CD4-positive, alpha-beta T cell treated with Interleukin-12 subunit alpha and Interleukin-12 subunit beta, for 1 hour (primary cell): ENCODE results near the gene ANO1.

Experiments
- DNase-seq: peaks from one replicate; pipeline ENCODE4 v3.0.0-alpha.2; 2020

Gene ANO1

DNA sequence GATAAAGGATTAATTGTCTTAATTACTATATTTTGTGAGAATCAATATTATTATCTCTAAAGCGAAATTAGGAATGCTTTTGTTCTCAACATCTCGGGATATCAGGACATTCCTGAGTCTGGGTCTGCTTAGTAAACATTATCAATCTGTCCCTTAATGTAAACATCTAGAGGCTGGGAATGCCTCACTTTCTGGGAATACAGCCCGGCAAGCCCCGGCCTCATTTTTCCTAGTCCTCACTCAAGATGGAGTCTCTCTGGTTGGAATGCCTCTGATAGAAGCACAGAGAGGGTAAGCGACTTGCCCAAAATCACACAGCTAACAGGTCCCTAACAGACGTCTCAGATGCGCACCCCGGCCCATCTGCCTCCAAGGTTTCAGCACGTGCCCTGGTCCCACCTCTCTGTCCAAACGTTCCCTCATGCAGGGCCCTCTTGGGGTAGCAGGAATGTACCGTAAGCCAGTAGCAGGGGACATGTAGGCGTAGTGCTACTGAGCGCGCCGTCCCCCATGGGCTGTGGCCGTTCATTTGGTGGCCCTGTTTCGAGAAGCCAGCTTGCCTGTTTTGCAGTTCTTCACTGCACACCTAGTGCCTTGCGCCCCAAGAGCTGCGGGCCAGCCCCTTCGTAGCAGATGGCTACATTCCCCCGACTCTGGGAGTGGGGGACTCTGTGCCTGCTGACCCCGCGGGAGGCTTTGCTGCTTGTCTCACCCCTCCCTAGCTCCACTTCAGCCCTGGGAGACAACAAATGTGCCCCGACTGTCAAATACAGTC, 62.8 kb downstream of the ANO1 start:
- no peak for DNase-seq

DNA sequence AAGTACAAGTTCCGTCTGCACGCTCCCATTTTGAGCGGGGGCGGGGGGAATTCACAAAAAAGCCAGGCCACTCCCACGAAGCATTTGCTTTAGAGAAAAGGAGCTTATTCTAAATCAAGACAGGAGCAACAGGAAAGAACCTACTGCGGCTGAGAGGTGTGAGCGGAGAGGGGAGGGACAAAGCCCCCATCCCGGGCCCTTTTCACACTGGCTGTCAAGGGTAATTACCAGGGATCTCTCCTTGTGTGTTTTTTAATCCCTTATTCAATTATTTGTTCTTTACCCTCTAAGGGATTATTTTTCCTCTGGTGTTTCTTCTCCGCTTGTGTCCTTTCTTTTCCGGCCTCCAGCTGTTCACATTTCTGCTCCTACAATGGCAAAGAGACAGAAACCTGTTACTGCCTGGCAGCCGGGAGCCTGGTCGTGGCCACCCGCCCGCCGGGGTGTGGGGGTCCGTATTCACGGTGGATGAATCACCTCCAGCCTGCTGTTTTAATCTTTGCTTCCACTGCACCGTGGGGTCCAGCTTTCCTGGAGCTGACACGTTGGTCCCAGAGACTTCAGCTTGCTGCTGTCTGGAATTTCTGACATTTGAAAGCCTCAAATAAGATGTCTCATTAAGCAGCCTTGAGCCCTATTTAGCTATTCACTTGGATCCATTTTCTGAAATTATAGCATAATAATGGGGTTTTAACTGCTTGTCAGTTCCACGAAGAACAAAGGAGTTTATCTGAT, 63.5 kb downstream of the ANO1 start:
- no peak for DNase-seq

DNA sequence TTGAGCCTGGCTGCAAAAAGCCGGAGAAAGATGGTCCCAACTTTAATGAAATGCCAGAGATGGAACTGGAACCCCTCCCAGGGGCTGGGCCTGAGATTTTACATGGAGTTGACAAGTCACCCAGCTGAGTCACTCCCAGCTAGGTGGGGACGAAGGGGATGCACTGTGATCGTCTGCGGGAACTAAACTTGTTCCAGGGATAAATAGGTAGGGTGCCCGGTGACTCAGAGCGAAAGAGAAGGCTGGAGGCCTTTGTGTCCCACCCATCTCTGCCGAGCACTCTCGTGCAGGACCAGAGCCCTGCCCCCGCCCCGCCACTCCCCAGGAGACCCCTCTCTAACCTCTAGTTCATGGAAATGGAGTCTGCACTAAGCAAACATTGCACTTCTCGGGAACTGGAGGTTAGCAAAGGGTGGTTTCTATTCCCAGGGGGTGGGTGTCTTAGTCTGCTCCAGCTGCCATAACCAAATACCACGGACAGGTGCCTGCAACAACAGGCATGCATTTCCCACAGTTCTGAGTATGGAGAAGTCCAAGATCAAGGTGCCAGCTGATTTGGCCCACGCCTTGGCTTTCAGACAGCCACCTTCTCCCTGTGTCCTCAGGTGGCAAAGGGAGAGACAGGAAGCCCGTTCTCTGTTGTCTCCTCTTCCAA, 64.2 kb downstream of the ANO1 start:
- no peak for DNase-seq

DNA sequence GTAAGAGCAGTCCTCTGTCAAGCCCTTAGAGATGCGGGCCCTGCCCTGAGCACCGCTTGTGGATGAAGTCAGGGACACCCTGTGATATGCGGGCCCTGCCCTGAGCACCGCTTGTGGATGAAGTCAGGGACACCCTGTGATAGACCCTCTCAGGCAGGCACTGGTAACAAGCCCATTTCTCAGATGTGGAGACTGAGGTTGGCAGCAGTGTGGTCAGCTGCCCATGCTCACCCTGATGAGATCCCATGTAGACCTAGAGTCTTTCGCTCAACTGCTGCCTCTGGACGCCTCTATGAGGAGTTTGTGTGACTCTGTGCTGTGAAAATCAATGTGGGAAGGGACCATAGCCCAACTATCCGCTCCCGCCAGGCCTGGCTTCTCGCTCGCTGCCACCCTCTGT, 66.1 kb downstream of the ANO1 start:
- no peak for DNase-seq

DNA sequence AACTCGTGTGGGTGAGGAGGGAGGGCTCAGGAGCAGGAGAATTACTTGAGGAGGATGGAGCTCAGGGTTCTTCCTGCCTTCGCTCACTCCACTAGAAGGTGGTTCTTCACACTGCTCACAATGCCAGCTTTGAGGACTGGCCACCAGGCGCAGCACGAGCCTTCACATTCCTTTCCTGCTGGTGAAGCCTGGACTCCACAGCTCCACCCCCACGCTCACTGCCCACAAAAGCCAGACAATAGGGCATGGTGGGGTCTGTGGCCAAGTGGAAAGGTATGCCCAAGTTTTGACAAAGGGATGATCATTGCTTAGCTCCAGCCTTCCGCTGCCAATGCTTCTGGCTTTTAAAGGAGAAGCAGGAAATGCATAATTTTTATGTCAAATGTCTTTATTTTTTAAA, 67.0 kb downstream of the ANO1 start:
- DNase-seq = no peak

DNA sequence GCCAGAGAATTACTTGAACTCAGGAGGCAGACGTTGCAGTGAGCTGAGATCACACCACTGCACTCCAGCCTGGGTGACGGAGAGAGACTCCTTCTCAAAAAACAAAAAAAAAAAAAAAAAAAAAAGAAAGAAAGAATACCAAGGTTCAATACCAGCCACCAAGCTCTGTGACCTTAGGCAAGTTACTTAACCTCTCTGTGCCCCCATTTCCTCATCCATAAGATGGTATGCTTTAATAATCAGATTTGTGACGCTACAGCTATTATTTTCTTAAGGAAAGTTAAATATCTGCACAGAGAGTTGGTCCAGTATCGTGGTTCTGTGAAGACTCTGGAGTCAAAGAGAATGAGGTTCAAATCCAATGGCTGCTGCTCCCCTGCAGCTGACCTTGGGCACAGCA, 67.7 kb downstream of the ANO1 start:
- DNase-seq = no peak

DNA sequence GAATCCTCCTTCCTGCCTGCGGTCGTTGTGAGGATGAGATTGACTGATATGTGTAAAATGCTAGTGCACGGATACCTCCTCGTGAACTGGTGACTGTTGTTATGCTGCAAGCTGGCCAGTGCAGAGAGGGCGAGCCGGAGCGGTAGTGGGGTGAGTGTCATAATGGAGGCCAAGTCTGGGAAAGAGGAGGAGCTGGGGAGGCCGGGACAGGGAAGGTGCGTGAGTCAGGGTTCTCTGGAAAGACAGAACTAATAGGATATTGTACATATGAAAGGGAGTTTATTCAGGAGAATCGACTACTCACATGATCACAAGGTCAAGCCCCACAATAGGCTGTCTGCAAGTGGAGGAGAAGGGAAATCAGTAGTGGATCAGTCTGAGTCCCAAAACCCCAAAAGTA, 68.2 kb downstream of the ANO1 start:
- DNase-seq = no peak

DNA sequence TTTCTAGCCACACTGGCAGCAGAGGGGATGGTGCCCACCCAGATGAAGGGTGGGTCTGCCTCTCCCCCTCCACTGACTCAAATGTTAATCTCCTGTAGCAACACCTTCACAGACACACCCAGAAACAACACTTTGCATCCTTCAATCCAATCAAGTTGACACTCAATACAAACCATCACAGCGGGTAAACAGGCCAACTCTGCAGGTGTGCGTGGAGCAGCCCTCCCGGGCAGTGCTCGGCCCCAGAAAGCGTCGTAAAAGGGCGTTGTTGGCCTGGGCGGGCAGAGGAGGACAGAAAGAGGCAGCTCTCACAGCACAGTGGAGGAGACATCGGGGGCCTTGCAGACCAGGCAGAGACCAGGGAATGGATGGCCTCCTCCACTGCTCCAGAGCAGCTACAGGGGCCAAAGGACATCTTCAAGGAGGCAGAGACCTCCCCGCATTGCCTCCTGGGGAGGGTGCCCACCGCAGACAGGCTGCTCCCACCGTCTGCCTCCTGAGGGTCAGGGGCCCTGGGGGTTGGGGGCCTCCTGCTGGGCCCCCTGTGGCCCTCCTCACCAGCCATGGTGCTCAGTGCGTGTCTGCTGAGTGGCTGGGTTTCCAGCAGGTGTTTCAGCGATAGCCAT, 68.9 kb downstream of the ANO1 start:
- no peak for DNase-seq

DNA sequence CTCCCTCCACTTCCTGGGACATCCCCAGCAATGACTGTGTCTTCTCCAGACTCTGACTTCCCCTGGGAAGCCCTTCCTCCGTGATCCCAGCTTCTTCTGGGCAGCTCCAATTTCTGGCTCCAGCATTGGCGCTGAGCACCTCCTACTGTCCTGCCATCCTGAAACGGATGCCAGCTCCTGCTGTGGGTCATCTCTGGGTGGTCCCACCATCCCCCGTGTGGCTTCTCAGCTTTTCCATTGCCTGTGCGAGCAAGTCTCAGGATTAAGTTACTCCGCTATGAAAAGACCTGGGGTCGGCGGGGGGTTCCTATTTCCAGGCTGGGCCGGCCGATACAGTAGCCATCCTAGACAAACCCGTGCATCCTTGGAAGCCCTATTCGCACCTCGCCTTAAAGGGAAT, 69.6 kb downstream of the ANO1 start:
- no peak for DNase-seq

DNA sequence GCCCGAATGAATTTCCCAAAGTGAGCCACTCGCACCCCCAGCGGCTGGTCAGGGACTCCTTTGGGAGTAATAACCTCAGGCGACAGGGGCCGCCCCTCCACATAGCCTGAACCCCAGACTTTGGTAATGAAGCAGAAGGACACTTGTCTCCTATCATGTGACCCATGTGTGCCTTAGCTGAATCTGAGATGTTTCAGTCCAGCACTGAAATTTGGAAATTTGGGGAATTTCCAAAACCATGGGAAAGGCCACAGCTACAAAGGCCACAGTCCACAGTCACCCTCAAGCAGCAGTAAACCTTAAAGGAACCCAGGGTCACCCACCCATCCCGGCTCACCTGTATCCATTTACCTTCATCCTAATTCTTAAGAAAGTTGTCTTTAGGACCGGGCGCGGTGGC, 73.6 kb downstream of the ANO1 start:
- no peak for DNase-seq

DNA sequence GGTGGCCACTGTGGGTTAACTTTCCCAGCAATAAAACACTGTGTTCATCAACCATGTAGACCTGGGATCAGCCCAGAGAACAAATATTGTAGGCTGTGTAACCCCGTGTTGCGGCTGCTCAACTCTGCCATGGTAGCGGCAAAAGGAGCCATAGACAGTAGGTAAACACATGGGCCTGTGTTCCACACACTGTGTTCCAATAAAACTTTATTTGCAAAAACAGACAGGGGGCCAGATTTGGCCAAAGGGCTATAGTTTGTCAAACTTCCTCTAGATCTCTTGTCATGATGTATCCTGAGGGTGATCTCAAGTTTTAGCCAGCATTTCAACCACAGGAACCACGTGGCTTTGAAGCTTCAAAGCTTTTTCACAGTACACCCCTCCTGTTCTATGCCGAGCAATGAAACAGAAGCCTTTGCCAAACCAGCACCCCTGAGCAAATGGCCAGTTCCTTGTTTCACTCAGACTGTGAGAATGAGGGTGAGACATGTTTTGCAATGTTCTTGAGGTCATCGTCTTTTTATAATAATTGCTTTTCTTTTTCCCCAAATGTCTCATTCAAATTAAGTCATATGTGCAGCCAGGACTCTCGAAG, 75.1 kb downstream of the ANO1 start:
- no peak for DNase-seq

DNA sequence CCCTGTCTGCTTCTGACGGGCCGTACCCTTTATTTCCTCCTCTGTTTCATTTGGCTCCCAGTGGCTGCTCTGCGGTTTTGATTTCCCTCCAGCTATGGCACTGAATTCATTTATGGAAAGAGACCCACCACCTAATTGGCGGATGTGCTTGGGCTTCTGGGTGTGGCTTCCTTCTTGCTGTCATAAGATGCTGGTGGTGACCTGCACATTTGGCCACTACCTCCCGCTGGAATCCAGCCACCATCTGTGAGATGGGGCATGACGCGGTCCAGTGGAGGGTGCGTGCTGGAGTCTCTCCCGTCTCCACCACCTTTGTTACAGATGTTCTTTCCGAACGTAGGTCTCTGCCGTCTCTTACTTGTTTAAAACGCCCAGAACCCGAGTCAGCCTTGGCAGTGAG, 77.3 kb downstream of the ANO1 start:
- no peak for DNase-seq

DNA sequence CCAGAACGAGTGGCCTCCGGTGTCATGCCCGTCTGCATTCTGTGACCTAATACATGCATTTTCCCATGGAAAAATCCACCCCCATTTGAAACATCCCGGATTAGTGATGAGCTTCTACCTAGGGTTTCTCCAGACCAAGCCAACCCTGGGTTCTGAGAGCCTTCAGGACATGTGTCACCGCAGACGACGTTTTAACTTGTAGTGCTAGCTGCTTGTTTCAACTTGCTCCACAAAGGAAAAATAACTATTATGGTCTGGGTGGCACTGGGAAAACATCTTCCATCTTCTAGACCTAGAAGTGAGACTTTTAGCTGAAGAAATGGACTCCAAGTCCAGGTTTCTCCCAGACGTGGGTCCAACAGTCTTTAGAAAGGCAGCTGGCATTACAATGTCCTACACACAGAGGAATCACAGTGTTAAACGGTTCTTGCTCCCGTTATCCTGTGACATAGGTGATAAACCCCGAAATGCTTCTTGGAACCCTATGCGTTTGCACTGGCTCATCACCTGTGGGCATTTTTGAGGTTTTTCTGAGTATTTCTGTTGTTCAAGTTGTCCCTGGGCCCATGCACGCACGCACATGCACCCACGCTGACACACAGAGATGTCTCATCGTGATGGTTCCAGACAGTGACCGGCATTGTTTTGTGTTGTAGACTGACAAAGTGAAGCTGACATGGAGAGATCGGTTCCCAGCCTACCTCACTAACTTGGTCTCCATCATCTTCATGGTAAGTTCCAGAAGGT, 78.3 kb downstream of the ANO1 start:
- DNase-seq = no peak

DNA sequence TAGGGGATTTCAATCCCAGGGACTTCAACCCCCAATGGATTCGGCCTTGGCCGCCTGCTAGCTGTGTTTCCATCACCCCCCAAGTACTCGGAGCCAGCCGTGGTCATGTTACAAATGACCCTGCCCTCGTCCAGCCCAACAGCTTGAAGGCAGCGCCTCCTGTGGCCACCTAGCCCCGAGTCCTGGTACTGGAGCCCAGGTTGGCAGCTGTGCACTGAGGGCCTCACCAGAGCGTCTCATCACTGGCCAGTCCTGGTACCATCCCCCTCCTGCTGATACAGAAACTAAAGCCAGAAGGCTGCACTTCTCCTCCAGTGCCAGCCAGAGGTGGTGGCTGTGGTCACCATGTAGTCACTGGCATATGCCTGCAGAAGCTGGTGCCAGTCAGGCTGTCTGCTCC, 80.1 kb downstream of the ANO1 start:
- DNase-seq = no peak

DNA sequence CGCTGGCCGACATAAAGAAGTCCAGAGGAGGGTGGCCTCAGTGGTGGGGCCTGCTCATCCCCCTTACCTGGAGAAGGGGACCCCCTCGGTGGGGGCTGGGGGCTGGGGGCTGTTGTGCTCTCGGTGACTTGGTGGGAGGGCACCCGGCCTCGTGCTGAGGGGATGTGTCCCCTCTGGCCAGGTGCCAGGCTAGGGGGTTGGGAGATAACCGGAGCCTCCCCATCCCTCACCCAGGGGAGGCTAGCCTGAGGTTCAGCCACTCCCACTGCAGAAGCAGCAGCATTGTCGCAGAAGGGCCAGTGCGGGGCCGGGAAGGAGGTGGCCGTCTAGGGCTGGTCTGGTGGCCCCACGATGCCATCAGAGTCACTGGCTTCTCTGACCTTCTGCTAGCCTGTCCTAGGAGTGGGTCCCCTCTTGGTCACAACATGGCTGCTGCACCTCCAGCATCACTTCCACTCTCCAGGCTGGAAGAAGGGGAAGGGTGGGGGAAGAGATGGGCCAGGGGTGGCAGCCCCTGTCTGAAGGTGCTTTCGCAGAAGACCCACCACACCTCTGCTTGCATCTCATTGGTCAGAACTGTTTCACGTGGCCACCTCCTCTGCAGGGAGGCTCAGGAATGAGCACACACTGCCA, 80.8 kb downstream of the ANO1 start:
- DNase-seq = no peak

DNA sequence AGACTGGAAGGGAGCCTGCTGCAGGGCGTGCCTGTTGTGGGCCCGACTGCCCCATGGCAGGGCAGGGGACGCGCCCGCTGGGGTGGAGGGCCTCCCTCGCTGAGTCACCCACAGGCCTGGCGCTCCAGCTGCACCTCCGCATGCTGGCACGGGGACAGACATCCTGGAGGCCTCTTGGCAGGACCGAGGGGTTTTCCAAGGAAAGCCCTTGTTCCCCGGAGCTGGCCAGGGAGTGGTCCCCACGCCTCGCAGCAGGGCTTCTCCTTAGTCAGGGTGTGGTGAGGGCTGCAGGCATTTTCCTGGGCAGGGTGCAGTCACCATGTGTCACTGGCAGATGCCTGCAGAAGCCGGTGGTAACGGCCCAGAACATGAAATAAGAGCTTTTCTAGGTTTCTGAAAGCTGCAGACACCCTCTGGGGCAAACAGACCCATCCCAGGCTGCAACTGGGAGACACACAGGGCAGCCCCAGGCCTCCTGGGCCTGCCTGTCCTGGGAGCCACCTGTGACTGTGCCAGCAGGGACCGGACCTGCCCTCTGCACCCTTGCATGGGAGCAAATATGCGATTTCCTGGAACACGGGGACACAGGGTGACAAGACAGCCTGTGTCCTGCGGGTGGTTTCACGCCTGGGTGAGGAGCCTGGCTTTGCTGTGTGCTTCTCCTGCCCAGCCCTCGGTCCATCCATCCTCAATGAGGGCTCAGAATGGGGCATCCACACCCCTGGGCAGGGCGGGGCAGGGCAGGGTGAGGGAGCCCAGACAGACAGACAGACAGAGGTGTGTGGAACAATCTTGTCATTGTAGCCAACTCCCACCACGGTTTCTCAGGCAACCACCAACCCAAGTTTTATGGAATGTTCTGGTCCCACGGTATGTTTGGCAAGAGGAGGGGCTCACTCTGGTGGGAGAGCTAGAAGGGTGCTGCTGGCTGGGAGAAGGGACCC, 81.8 kb downstream of the ANO1 start:
- no peak for DNase-seq

DNA sequence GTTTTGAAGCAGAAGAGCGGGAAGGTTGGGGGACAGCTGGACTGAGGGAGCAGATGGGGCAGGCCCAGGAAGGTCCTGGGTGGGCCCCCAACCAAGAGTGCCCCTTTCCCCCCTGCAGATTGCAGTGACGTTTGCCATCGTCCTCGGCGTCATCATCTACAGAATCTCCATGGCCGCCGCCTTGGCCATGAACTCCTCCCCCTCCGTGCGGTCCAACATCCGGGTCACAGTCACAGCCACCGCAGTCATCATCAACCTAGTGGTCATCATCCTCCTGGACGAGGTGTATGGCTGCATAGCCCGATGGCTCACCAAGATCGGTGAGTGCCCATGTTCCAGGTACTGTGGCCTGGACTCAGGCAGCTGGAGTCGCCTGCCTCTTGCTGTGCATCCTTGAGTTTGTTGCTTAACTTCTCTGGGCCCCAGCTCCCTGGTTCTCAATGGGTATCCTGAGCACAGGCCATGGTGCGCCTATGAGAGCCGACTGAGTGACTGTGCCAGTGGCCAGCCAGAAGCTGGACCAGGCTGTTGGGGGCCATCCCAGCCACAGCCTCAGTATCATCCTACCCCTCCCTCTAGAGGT, 83.0 kb downstream of the ANO1 start:
- no peak for DNase-seq

DNA sequence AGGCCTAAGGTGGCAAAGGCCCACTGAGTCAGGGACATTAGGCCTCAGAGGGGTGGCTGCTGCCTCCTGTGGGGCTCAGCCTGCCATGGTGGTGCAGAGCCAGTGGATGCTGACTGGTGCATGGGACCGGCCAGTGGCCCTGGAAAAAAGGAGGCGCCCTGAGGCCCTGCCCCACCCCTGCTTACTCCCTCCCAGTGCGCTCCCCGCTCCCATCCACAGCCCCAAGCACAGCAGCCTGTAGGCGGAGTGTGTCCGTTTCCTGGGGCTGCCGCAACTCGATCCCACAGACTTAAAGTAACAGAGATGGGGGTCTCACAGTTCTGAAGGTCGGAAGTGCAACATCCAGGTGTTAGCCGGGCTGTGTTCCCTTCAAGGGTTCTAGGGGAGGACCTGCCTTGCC, 86.6 kb downstream of the ANO1 start:
- no peak for DNase-seq

DNA sequence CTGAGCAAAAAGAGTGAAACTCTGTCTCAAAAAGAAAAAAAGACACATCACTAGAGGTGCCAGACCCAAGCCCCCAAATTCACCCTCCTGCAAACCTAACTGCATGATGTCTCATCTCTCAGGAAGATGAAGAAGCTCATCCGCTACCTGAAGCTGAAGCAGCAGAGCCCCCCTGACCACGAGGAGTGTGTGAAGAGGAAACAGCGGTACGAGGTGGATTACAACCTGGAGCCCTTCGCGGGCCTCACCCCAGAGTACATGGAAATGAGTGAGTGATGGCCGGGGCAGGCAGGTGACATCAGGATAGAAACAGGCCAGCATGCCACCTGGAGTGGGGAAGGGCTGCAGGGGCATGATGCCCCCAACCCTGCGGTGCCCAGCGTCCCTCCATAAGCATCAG, 89.0 kb downstream of the ANO1 start:
- no peak for DNase-seq

DNA sequence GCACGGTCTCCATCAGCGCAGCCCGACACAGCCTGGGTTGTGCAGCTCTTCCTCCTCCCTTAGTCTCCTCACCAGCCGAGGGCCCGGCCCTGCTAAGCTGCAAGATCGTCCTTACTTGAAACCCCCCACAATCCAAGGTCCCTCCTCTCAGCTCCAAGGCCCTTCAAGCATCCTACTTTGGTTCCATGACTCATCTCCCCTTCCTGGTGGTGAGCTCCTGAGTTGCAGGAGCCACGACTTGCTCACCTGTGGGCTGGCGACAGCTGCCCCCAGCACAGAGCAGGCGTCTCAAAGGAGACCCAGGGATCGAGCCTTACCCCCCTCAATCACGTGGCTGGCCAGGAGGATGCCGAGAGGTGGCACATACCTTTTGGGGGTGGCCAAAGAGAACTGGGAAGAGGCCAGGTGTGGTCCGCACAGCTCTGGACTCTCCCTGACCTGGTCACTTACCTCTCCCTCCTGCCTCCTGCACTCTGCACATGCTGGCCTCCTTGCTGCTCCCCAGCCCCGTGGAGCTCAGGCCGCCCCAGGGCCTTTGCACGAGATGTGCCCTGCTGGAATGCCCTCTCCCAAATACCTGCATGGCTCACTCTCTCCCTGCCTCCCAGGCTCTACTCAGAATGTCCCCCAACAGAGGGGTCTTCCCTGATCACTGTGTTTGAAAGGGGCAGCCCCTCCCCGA, 89.7 kb downstream of the ANO1 start:
- DNase-seq = no peak
